Measurements from ENCODE around the gene FCHO2.

The FCHO2 gene

DNA sequence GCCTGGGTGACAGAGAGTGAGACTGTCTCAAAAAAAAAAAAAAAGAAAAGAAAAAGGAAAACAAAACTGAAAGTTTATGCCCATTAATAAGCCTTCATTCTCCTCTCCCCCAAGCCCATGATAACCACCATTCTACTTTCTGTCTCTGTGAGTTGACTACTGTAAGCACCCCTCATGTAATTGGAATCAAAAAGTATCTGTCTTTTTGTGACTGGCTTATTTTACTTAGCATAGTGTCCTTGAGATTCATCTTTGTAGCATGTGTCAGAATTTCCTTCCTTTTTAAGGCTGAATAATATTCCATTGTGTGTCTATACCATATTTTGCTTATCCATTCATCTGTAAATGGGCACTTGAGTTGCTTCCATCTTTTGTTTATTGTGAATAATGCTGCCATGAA, 150.5 kb downstream of the FCHO2 start:
- DNase-seq (ENCODE audit: low read depth in 4 of 4, low spot score in 1 of 4), result no peak

DNA sequence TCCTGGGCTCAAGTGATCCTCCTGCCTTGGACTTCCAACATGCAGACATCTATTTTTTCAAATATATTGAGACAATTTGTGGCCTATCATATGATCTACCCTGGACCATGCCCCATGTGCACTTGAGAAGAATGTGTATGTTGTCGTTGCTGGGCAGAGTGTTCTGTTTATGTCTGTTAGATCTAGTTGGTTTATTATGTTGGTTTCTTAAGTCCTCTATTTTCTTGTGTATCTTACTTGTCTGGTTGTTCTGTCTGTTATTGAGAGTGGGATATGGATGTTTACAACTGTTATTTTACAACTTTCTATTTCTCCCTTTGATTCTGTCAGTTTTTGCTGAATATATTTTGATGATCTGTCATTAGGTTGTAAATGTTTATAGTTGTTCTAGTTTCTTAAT, 154.3 kb downstream of the FCHO2 start:
- DNase-seq (ENCODE audit: low read depth in 4 of 4, low spot score in 1 of 4), result no peak

DNA sequence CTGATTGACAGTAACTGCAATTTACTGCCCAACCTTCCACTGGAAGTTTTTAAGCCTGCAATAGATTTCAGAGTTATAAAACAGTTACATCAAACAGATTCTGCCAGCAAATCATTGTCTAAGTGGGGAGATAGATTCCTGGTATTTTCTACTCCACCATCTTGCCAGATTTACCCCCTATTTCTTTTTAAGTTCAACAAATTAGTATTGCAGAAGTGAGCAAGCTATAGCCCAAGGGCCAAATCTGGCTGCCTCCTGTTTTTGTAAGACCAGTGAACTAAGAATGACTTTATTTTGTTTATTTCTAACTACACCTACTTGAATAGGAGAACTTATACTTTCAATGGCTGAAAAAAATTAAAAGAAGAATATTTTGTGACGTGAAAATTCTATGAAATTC, 155.7 kb downstream of the FCHO2 start:
- DNase-seq (ENCODE audit: low read depth in 4 of 4, low spot score in 1 of 4), result no peak

DNA sequence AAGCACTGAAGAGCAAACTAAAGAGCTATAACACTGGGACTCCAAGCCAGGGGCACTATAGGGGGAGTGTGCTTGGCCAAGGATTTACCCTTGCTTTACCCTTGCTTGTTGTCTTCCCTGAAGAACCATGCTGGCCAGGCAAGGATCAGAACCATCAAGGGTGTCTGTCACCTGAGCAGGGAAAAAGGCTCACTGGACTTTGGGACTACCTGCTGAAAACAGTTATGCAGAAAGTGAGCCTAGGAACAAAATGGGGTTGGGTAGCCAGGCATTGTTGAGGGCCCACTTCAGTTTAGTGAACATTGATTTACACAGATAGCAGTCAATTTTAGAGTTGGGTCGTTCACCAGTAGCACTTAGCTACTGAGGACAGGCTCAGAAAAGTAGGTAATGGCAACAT, 156.5 kb downstream of the FCHO2 start:
- DNase-seq (ENCODE audit: low read depth in 4 of 4, low spot score in 1 of 4), result no peak

DNA sequence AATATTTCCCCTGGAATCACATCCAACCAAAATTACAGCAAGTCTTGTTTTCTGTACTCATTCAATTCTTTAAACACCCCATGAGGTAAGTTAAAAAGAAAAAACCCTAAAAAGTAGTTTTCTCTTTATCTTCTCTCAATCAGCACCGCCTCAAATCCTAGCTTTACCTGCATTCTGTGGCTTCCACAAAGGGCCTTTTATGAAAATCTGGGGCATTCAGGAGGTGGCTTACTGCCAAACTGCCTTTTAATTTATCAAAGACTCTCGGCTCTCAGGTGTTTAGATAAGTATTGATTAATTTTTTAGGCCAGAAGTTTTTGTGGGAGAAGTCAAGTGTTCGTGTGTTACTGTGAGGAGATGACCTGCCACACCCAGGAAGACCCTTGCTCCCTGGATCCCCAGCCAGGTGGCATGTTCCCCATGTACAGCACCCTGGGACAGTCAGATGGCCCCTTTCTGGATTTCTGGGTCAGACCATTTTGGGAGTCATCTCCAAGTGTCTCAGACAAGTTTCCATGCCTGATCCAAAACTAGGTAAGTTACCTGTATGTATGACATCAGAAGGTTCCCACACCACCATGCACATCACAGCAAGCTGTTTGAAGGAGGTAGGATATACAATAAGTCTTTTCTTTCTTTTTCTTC, 158.3 kb downstream of the FCHO2 start:
- no peak for DNase-seq (ENCODE audit: low read depth in 4 of 4, low spot score in 1 of 4)

DNA sequence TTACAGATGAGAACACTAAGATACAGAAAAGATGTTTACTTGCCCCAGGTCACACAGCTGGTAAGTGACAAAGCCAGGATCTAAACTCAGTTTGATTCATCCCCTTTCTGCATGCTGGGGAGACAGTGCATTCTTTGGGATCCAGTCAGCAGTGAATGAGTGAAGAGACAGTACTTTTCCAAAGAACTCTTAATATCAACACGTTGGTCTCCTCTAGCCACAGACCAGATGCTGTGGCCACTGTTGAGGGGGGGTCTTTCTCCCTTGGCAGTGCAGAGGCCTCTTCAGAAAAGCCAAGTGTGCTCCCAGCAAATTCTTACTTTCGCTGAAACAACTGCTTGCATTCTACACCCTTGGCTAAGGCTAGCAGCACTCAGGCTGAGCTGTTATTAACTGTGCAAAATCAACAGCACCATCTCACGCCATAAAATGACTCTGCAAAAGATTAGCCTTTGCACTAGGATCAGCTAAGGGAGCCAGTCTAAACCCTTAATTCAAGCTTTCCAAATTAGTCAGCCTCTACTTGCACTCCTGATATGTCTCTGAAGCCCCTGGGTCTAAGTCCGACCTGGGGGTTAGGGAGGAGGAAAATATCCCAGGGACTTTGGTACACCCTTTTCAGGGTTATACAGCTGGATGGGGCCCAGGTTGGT, 159.7 kb downstream of the FCHO2 start:
- DNase-seq (ENCODE audit: low read depth in 4 of 4, low spot score in 1 of 4), result no peak

DNA sequence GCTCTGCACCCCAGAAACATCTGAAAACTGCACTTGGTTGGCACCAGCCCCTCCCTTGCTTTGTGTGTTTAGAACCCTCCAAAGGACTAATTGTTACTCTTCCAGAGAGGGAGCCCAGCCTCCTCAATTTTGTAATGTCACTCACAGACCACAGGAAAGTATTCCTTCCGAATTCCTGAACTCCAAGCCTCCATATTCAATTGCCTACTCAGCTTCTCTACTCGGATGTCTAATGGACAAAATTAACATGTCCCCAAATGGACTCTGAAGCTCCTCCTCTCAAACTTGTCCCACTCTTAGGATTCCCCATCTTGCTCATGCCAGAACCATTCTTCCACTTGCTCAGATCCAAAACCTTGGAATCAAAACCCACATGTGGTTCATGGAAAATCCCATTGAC, 160.7 kb downstream of the FCHO2 start:
- DNase-seq (ENCODE audit: low read depth in 4 of 4, low spot score in 1 of 4), result no peak

DNA sequence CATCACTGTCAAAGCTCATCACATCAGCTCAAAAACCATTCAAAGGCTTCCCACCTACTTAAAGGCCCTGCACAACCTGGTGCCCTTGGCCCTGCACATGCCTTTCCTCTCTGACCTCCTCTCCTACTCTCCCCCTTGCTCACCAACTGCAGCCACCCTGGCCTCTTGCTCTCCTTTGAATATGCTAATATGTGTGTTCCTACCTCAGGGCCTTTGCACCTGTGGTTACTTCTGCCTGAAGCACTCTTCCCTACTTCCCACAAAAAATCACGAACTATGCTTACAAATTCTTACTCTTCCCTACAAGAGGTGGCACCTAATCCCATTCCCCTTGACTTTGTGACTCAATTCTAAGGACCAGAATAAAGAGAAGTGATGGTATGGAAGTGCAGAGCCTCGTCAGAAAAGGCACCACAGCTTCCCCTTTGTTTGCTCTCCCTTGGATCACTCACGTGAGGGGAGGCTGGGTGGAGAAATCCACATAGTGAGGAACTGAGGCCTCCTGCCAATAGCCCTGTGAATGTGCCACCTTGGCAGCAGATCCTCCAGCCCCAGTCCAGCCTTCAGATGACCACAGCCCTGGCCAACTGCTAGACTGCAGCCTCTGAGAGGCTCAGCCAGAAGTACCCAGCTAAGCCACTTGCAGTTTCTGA, 161.4 kb downstream of the FCHO2 start:
- no peak for DNase-seq (ENCODE audit: low read depth in 4 of 4, low spot score in 1 of 4)

DNA sequence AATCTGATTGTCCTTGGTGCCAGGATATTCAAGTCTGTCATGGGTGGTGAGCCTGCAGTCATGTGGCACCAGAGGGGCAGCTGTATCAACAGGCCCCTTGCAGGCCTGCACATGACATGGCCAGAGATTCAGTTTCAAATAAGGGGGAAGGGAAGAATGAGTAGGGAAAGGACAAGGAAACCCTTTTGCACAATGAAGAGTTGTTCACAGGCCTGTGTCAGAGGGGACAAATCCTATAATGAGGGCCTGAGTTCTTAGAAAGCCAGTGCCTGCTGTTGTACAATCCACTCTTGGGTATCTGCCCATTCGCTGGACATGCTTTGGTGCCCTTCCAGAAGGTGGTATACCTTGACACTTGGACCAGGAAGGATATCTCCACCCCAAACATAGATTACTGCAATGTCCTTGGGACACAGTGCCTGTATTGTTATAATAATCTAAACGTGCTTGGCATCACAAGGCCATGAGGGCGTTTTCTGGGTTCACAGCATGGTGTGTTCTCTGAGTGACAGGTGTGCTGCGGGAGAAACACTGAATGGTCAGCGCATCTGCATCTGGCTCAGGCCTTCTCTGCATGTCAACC, 162.6 kb downstream of the FCHO2 start:
- DNase-seq (ENCODE audit: low read depth in 4 of 4, low spot score in 1 of 4), result no peak

DNA sequence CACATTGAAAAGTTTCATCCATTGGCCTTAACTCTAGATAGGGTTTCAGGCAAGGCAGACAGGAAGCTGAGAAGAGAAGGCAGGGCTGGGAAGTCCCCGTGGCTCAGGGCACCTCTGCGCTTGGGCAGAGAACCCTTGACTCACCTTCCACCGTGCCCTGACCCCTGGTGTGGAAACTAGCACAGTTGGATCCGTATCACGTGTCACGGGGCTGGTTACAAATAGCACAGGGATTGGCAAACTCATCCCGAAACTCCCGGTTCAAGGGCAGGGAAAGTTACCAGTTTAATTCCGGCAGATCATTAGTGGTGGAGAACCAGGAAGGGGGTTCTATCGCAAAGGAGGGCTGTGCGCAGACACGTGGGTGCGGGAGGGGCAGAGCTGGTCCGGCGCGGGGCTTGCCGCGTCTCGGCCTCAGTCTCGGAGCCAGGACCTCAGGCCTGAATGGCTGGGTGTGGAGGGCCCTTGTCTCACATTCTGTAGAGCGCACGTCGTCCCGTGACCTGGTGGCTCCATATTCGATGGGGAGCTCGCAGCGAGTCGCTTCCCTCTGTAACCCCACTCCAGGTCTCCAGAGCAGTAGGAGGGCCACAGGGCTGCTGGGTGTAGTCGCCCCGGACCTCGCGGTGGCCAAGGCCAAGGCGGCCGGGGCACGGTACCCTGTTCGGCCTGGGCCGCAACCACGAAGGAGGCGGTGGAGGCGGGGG, 163.8 kb downstream of the FCHO2 start:
- no peak for DNase-seq (ENCODE audit: low read depth in 4 of 4, low spot score in 1 of 4)

DNA sequence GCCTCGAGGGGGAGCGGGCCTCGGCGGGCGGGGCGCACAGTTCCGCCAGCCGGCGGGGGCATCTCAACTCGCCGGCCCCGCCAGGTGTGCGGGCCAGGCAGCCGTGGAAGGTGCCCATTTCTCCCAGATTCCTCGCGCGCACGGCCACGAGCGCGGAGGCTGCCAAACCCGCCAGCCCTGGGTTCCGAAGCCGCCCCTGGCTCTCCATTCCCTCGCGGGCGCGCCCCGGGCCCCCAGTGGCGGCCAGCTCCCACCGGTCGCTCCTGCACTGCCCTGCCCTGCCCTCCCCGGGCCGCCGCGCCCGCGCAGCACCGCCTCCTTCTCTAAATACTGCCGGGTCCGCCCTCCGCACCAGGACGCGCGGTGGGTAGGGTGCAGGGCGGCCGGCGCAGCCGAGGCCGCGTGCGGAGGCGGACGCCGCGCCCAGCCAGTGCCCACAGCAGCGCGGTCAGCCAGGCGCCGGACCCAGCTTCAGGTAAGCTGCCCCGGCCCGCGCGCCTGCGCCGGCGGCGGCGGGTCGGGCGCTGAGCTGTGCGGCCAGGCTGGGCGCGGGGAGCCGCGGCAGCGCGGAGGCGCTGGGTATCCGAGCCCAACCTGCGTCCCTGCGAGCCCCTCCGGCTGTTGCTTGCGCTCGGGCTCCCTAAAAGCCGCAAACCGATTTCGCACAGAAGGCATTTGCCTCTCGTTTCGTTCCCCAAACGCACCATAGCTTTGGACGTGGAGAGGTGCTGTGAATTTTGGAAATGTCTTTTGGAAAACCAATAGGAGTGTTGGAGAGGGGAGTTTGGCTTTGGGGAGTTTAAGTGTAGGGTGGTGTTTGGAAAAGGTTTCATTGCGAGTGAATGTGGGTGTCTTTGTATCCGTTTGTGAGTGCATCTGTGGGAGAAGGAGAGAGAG, 164.6 kb downstream of the FCHO2 start, which contains the start of gene TMEM171:
TSS of gene TMEM171 (plus strand) at position 354 of the 897 bp plus-strand sequence. CDS start 2,799 bp downstream, outside the sequence.
- DNase-seq (ENCODE audit: low read depth in 4 of 4, low spot score in 1 of 4), result no peak

DNA sequence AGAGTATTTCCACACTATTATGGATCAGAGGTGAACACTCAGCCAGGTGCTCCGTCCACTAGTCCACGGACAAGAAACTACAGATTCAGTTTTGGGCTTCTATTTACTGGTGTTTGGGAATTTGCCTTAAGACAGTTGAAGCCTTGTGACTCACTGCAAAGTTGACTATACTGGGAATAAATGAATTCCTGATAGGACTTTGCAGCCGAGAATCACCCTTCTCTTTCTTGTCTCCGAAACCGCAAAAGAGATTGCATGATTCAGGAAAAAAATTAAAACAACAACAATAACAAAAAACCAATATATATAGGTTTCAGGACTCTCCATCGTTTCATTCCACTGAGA, 165.2 kb downstream of the FCHO2 start:
- DNase-seq (ENCODE audit: low read depth in 4 of 4, low spot score in 1 of 4), result no peak

DNA sequence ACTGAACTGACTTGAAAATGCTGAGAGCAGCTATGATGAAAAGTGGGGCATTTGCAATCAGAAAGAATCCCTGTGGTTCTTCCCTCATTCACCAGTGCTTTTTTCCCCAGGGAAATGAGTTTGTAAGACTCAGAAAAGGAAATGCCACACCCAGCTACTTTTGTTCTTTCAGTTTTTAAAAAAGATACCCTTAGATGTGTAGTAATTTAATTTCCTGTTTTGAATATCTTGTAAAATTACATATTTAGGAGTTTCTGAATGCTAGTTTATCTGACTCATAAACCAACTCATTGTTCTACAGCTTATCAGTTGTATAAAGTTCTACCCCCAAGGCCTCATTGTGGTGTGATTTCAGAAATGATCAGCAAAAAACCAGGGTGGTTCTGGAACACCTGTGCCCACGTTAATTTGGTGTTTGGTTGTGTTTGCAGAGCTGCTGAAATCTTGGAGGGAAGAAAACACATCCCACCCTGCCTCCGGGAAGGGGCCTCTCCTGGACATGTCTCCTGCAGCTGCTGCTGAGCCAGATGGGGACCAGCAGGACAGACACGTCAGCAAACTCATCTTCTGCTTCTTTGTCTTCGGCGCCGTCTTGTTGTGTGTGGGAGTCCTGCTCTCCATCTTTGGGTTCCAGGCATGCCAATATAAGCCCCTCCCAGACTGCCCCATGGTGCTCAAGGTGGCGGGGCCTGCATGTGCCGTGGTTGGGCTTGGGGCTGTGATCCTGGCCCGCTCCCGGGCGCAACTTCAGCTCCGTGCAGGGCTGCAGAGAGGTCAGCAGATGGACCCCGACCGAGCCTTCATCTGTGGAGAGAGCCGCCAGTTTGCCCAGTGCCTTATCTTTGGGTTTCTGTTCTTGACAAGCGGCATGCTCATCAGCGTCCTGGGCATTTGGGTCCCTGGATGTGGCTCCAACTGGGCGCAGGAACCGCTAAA, 167.3 kb downstream of the FCHO2 start:
- DNase-seq (ENCODE audit: low read depth in 4 of 4, low spot score in 1 of 4), result no peak

DNA sequence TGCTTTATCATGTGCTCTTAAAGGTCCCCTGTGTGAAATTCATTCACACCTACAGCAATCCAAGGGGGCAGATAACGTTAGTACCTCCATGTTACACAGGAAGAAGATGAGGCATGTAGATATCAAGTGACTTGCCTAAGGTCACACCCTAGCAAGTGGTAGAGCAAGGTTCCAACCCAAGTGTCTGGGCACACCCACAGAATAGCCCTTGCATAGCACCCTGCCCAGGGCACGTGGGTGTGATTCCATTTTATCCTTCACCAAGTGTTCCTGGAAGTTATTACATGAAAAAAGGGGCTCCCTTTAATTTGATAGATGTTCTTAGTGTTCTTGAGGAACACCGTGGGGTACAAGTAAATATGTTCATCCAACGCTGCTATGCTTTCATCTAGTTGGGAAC, 169.4 kb downstream of the FCHO2 start:
- DNase-seq (ENCODE audit: low read depth in 4 of 4, low spot score in 1 of 4), result no peak

DNA sequence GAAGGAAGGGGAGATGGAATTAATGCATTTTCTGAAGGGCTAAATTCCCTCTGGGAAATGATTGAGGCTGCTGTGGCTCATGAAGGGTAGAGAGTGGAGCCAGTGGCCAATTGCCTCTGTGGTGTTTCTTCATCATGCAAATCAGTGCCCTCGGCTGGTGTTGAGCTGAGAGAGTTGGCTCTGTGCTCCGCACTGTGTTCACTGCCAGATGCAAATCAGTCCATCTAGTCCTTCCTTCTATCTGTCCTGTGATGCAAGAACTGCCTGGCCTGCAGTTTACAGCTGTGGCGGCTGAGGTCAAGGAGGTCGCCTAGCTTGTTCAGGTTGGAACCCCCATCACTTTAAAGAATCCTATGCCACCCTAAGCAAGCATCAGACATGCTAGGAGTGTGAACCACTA, 170.5 kb downstream of the FCHO2 start:
- no peak for DNase-seq (ENCODE audit: low read depth in 4 of 4, low spot score in 1 of 4)

DNA sequence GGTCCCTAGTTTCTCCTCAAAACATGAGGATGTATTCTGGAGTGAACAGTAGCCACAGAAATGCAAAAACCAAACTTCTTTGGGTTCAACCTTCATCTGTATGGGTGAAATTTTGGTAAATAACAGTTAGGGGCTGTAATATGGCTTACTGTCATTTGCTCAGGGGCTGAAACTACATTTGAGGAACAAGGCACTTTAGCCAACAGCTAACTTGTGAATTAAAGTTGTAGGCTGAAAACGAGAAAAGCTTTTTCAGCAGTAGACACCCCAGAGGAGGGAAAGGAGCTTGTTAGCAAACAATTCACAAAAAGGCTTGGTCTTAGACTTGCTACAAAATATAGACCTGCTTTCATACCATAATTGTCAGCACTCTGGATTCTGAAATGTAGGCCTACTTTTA, 171.1 kb downstream of the FCHO2 start:
- no peak for DNase-seq (ENCODE audit: low read depth in 4 of 4, low spot score in 1 of 4)

DNA sequence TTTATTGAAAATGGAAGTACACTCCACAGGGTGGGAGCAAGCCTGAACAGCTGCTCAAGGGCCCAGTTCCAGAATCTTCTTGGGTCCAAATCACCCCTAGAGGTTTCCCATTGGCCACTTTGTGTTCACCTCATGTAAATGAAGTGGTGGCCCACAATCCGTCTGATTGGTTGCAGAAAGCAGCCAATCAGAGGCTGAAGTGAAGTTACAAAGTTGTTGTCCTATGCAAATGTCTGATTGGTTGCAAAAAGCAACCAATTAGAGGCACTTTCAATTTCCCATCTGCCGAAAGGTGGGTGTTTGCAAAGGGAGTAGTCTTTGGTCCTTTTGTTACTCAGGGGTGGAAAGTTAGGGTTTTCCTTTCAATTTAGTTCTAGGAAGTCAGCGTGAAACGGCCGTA, 173.3 kb downstream of the FCHO2 start:
- no peak for DNase-seq (ENCODE audit: low read depth in 4 of 4, low spot score in 1 of 4)

DNA sequence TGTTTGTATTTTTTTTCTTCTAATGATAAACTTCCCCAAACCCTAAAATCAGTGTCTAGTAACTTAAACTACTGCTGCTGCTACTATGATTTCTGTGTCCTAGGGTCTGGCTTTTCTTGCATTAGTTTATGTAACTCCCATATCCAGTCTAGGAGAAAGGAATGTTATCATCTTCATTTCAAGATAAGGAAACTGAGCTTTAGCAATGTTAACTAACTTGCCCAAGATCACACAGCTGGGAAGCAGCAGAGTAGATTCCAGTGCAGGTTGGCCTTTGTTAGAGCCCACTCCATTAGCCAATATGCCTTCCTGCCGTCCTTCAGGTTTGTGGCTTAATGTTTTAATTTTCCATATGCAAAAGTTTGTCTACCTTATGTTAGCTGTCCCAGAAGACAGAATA, 175.0 kb downstream of the FCHO2 start:
- no peak for DNase-seq (ENCODE audit: low read depth in 4 of 4, low spot score in 1 of 4)

DNA sequence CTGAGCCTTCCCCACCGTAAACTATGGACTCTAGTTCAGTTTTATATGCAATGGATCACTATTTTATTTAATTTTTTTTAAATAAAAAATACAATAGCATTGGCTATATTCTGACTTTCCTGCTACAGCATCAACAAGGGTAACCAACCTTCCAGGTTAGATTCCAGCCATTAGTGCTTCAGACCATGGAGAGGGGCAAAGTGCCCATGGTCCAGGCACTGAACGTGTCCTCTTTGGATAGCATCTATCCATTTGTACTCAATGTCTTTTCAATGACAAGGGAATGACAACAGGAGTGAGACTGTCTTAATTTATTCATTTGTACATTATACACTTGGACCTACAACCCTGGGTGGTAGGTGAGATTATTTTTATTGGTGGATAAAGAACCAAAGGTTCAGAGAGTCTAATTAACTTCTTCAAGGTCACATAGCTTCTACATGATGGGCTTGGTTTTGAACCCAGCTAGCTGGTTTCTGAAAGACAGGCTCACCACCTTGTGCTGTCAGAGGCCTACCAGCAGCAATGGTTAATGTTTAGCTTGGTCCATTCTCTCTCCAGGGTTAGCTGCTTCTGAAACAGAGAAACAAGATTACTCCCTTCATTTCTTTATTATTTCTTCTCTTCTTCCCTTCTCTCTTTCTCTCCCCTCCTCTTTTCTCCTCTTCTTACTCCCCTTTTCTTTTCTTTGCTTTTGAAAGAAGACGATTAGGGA, 176.0 kb downstream of the FCHO2 start:
- DNase-seq (ENCODE audit: low read depth in 4 of 4, low spot score in 1 of 4), result no peak
